ENCODE data around the gene WDR83.

- TF ChIP-seq CTCF (IDR thresholded peaks at IDR 0.05; ENCODE audit: low read depth, low read length, poor library complexity, severe bottlenecking): no peak
- no peak for TF ChIP-seq EZH2phosphoT487 (IDR thresholded peaks at IDR 0.05; ENCODE audit: borderline replicate concordance, low read length)
Observed at GRCh38 chr19:12696366-12697335, 30.0 kb downstream of the WDR83 start, which contains the start of gene FBXW9.

Data from DOHH2 (cell line).